ENCODE measurements around the gene PMF1.
"Not testable (repeated sequence)": the region's sequence is repeated elsewhere in the genome, so short reads cannot be mapped to it uniquely, and the experiment has no call there.

Gene PMF1, protein sequence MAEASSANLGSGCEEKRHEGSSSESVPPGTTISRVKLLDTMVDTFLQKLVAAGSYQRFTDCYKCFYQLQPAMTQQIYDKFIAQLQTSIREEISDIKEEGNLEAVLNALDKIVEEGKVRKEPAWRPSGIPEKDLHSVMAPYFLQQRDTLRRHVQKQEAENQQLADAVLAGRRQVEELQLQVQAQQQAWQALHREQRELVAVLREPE

DNA sequence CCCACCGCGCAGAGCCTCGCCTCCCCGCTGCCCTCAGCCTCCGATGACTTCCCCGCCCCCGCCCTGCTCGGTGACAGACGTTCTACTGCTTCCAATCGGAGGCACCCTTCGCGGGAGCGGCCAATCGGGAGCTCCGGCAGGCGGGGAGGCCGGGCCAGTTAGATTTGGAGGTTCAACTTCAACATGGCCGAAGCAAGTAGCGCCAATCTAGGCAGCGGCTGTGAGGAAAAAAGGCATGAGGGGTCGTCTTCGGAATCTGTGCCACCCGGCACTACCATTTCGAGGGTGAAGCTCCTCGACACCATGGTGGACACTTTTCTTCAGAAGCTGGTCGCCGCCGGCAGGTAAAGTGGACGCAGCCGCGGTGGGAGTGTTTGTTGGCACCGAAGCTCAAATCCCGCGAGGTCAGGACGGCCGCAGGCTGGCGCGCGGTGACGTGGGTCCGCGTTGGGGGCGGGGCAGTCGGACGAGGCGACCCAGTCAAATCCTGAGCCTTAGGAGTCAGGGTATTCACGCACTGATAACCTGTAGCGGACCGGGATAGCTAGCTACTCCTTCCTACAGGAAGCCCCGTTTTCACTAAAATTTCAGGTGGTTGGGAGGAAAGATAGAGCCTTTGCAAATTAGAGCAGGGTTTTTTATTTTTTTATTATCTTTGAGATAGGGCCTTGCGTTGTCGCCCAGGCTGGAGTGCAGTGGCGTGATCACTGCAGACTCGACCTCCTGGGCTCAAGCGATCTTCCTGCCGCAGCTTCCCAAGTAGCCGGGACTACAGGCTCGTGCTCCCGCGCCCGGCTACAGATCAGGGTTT is at the start of gene PMF1:
TSS of gene PMF1 (plus strand) at position 175 of the 811 bp plus-strand sequence. CDS start at position 184, 9 bp downstream.
- peaks cover 68% of the 10 kb centered on the region for H3K36me3 Mint-ChIP-seq (ENCODE audit: low read depth)

DNA sequence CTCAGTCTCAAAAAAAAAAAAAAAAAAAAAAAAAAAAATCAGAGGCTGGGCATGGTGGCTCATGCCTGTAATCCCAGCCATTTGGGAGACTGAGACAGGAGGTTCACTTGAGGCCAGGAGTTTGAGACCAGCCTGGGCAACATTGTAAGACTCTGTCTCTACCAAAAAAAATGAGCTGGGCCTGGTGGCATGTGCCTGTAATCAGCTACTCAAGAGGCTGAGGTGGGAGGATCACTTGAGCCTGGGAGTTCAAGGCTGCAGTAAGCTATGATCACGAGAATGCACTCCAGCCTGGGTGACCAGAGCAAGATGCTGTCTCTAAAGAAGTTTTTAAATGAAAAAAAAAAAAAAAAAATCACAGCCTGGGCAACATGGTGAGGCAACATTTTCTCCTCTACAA is 49.1 kb upstream of the PMF1 start:
- peak overlapping the region; percentile 91 for H3K27ac Mint-ChIP-seq
- peaks cover 99% of the 10 kb centered on the region for H3K36me3 Mint-ChIP-seq (ENCODE audit: low read depth)
- intact Hi-C loops (cut with micrococcal nuclease) = no loop called here
- H3K27me3 Mint-ChIP-seq = no peaks in the 10 kb centered on the region
- H3K9me3 Mint-ChIP-seq = no peaks in the 10 kb centered on the region
- H3K4me3 Mint-ChIP-seq = no peak overlapping the region
- peaks cover 74% of the 10 kb centered on the region for H3K4me1 Mint-ChIP-seq (ENCODE audit: low read depth)

More for the DNA sequence above, at the start of gene PMF1:
- Mint-ChIP-seq H3K9me3 (no peaks in the 10 kb centered on the region), H3K27ac (peak within 1 kb of the TSS; percentile 98), H3K4me1 (ENCODE audit: low read depth) (peaks cover 33% of the 10 kb centered on the region), H3K4me3 (peak within 1 kb of the TSS; percentile 90), H3K27me3 (no peaks in the 10 kb centered on the region)
- intact Hi-C loops (cut with micrococcal nuclease) = loop anchor here (2.0 kb wide), 1 partner anchor 20 kb away; no protein-coding TSS in a partner anchor

DNA sequence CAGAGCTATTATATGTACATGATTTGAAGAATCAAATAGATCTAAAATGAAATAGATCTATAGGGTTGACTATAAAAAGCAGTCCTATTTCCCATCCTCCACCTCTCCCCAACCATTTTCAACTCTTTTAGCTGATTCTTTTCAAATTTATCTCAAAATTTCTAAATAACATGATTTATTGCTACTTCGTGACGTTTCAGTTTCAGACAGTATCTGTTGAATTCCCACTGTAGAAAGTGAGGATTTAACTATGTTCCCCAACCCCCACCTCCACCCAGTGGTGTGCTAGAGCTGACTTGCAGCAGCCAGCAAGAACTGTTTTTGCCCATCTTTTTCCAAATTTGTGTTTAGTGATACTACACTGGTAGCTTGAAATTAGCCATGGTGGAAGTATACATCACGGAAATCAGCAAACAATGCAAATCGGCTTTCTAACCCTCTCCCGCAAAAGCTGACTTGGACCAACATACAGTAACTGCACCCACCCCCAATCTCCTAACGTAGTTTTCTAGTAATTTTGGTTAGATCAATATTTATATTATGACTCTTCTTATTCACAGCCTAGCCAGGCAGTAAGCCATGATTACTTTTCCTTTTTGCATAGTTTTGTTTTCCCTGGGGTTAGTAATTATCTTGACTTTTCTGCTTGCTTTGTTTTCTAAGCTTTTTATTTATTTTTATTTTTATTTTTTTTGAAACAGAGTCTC is 48.5 kb upstream of the PMF1 start:
- Mint-ChIP-seq H3K4me1 (ENCODE audit: low read depth) (peaks cover 69% of the 10 kb centered on the region), H3K27ac (peak overlapping the region; percentile 91), H3K4me3 (no peak overlapping the region), H3K9me3 (no peaks in the 10 kb centered on the region), H3K36me3 (ENCODE audit: low read depth) (peaks cover 99% of the 10 kb centered on the region), H3K27me3 (no peaks in the 10 kb centered on the region)
- intact Hi-C loops (cut with micrococcal nuclease) = no loop called here

DNA sequence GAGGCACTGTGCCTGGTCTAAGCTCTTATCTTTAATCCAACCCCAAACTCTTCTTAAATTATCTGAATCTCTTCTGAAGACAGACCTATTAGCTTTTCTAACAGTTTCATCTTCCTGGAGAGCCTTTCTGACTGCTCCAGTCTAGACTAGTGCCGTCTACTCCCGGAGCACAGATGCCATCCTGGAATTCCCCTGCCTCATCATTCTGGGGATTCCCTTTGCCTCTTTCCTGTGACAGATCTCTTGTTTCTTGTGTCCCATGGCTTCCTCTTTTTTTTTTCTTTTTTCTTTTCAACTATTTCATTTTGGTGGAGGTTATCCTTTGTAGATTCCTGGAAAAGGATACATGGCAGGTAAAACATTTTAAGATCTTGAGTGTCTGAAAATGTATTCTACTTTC is 47.7 kb upstream of the PMF1 start:
- H3K36me3 Mint-ChIP-seq (ENCODE audit: low read depth) = peaks cover 99% of the 10 kb centered on the region
- peaks cover 61% of the 10 kb centered on the region for H3K4me1 Mint-ChIP-seq (ENCODE audit: low read depth)
- peak overlapping the region; percentile 39 for H3K4me3 Mint-ChIP-seq
- H3K27me3 Mint-ChIP-seq = no peaks in the 10 kb centered on the region
- intact Hi-C loops (cut with micrococcal nuclease) = no loop called here
- H3K9me3 Mint-ChIP-seq = no peaks in the 10 kb centered on the region
- peak overlapping the region; percentile 91 for H3K27ac Mint-ChIP-seq

DNA sequence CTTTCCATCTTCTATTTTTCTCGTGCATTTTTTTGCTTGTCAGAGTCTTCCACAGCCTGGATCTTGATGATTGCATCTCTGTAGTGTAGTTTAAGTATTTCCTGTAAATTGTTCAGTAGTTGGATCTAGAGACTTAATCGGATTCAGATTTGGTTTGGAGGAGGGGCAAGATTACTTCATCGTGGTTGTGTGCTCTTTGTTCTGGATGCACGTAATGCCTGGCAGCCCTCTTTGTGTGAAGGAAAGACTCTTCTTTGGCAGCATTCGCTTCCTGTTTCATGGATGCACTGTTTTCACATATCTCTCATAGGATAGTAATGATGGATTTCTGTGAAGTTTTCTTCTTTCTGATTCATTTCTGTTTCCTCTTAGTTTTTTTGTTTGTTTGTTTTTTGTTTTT is 45.3 kb upstream of the PMF1 start:
- intact Hi-C loops (cut with micrococcal nuclease) = no loop called here
- Mint-ChIP-seq H3K9me3 (no peaks in the 10 kb centered on the region), H3K36me3 (ENCODE audit: low read depth) (peaks cover 99% of the 10 kb centered on the region), H3K4me3 (no peak overlapping the region), H3K27ac (peak overlapping the region; percentile 23), H3K4me1 (ENCODE audit: low read depth) (peaks cover 37% of the 10 kb centered on the region), H3K27me3 (no peaks in the 10 kb centered on the region)

DNA sequence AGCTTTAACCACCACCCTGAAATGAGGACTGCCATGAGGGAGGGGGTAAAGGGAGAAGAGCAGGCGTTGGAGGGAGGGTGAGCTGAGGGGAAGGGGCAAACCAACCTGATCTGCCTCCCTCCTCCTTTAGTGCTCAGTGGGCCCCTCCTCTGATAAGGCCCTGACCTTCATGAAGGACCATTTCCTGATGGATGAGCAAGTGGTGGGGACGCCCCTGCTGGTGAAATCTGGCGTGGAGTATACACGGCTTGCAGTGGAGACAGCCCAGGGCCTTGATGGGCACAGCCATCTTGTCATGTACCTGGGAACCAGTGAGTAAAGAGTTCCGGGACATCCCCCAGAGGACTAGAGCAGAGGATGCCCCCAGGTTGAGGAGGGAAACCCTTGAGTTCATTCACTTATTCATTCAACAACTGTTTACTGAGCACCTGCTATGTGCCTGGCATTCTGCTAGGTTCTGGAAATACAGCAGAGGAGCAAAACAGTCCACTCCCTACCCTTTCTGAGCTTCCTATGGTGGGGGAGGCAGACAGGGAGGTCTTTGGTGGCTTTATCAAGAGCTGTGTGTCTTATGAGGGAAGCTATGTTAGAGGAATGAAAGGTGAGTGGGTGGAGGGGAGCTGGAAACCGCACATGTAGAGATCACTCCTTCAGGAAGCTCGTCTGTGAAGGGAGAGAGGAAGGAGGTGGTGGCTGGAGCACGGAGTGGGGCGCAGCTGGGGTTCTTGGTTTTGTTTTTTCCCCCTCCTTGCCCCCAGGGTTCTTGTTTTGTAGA is 39.9 kb upstream of the PMF1 start:
- Mint-ChIP-seq H3K27me3 (no peaks in the 10 kb centered on the region), H3K9me3 (no peaks in the 10 kb centered on the region), H3K4me1 (ENCODE audit: low read depth) (peaks cover 23% of the 10 kb centered on the region), H3K27ac (peak overlapping the region; percentile 19), H3K36me3 (ENCODE audit: low read depth) (peaks cover 100% of the 10 kb centered on the region), H3K4me3 (no peak overlapping the region)
- intact Hi-C loops (cut with micrococcal nuclease) = no loop called here

DNA sequence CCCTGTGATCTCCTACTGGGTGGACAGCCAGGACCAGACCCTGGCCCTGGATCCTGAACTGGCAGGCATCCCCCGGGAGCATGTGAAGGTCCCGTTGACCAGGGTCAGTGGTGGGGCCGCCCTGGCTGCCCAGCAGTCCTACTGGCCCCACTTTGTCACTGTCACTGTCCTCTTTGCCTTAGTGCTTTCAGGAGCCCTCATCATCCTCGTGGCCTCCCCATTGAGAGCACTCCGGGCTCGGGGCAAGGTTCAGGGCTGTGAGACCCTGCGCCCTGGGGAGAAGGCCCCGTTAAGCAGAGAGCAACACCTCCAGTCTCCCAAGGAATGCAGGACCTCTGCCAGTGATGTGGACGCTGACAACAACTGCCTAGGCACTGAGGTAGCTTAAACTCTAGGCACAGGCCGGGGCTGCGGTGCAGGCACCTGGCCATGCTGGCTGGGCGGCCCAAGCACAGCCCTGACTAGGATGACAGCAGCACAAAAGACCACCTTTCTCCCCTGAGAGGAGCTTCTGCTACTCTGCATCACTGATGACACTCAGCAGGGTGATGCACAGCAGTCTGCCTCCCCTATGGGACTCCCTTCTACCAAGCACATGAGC is 36.1 kb upstream of the PMF1 start:
- Mint-ChIP-seq H3K9me3 (no peaks in the 10 kb centered on the region), H3K36me3 (ENCODE audit: low read depth) (peaks cover 80% of the 10 kb centered on the region), H3K4me1 (ENCODE audit: low read depth) (peaks cover 25% of the 10 kb centered on the region), H3K27ac (no peak overlapping the region), H3K4me3 (no peak overlapping the region), H3K27me3 (no peaks in the 10 kb centered on the region)
- intact Hi-C loops (cut with micrococcal nuclease) = no loop called here

DNA sequence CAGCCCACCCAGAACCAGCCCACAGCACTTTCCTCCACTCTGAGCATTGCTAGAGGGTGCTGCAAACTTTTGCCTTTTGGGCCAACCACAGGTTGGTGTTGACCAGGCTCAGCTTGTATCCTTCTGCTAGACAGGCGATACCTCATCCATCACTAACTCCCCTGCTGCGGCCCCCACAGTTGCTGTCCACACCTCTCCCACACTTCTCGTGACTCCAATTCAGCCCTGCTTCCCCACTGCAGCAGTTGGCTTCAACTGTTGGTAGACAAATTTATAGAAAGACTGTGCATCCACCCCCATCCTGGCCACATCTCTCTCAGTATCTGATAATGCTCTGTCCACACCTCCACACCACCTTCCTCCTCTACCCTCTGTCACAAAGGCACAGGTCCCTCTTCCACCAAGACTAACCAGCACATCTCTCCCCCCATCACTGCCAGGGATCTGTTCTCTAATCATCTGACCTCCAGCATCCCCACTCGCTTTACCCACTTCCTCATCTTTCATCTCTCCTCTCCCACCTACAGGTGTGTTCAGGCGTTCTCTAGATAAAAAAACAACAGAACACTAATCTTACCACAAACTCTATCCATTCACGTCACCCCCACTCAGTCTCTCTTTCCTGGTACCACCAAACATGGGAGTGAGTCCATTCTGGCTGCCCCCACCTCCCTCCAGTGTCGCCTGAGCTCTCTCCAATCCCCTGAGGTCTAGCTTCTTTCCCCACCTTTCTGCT is 34.7 kb upstream of the PMF1 start:
- H3K9me3 Mint-ChIP-seq = no peaks in the 10 kb centered on the region
- no peaks in the 10 kb centered on the region for H3K27me3 Mint-ChIP-seq
- H3K4me3 Mint-ChIP-seq = no peak overlapping the region
- H3K36me3 Mint-ChIP-seq (ENCODE audit: low read depth) = peaks cover 78% of the 10 kb centered on the region
- no peak overlapping the region for H3K27ac Mint-ChIP-seq
- intact Hi-C loops (cut with micrococcal nuclease) = no loop called here
- H3K4me1 Mint-ChIP-seq (ENCODE audit: low read depth) = peaks cover 21% of the 10 kb centered on the region

DNA sequence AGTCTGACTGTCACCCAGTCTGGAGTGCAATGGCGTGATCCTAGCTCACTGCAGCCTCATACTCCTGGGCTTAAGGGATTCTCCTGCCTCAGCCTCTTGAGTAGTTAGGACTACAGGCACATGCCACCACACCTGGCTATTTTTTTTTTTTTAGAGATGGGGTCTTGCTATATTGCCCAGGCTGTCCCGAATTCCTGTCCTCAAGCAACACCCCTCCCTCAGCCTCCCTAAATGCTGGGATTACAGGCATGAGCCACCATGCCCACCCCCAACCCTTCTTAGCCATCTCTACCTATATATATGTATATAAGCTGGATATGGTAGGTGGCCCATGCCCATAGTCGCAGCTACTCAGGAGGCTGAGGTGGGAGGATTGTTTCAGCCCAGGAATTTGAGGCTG is 32.3 kb upstream of the PMF1 start:
- intact Hi-C loops (cut with micrococcal nuclease) = no loop called here
- Mint-ChIP-seq H3K9me3 (no peaks in the 10 kb centered on the region), H3K4me1 (ENCODE audit: low read depth) (peaks cover 8% of the 10 kb centered on the region), H3K4me3 (no peak overlapping the region), H3K27ac (no peak overlapping the region), H3K36me3 (ENCODE audit: low read depth) (peaks cover 78% of the 10 kb centered on the region), H3K27me3 (no peaks in the 10 kb centered on the region)

DNA sequence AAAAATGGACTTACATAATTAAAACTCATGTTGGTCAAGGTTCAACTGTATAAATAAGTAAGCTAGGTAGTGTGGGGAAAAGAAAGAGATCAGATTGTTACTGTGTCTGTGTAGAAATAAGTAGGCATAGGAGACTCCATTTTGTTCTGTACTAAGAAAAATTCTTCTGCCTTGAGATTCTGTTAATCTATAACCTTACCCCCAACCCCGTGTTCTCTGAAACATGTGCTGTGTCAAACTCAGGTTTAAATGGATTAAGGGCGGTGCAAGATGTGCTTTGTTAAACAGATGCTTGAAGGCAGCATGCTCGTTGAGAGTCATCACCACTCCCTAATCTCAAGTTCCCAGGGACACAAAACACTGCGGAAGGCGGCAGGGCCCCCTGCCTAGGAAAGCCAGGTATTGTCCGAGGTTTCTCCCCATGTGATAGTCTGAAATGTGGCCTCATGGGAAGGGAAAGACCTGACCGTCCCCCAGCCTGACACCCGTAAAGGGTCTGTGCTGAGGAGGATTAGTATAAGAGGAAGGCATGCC is 31.3 kb upstream of the PMF1 start:
- H3K4me3 Mint-ChIP-seq; H3K27me3 Mint-ChIP-seq; H3K4me1 Mint-ChIP-seq (ENCODE audit: low read depth); H3K9me3 Mint-ChIP-seq; intact Hi-C loops (cut with micrococcal nuclease); H3K27ac Mint-ChIP-seq: not testable (repeated sequence)
- H3K36me3 Mint-ChIP-seq (ENCODE audit: low read depth) = peaks cover 73% of the 10 kb centered on the region

DNA sequence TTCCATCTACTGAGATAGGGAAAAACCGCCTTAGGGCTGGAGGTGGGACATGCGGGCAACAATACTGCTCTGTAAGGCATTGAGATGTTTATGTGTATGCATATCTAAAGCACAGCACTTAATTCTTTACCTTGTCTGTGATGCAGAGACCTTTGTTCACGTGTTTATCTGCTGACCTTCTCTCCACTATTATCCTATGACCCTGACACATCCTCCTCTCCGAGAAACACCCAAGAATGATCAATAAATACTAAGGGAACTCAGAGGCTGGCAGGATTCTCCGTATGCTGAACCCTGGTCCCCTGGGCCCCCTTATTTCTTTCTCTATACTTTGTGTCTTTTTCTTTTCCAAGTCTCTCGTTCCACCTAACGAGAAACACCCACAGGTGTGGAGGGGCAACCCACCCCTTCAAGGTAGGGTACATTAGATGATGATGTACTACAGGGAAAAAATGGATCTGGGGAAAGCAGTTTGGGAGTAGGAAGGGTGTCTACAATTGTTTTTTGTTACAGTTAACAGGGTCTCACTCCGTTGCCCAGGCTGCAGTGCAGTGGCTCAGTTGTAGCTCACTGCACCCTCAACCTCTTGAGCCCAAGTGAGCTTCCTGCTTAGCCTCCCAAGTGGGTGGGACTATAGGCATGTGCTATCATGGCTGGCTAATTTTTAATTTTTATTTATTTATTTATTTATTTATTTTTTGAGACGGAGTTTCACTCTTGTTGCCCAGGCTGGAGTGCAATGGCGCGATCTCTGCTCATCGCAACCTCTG is 30.6 kb upstream of the PMF1 start:
- H3K4me1 Mint-ChIP-seq (ENCODE audit: low read depth); H3K27me3 Mint-ChIP-seq; intact Hi-C loops (cut with micrococcal nuclease); H3K4me3 Mint-ChIP-seq; H3K27ac Mint-ChIP-seq; H3K9me3 Mint-ChIP-seq: not testable (repeated sequence)
- peaks cover 69% of the 10 kb centered on the region for H3K36me3 Mint-ChIP-seq (ENCODE audit: low read depth)
